ENCODE measurements around the gene KLF17. TPM values are rescaled to one million over a fixed set of nuclear protein-coding genes. Genes with fewer than 3 reads are reported as not detected.

Gene KLF17
- total RNA-seq, 4 donors from 2014 or later = not detected

DNA sequence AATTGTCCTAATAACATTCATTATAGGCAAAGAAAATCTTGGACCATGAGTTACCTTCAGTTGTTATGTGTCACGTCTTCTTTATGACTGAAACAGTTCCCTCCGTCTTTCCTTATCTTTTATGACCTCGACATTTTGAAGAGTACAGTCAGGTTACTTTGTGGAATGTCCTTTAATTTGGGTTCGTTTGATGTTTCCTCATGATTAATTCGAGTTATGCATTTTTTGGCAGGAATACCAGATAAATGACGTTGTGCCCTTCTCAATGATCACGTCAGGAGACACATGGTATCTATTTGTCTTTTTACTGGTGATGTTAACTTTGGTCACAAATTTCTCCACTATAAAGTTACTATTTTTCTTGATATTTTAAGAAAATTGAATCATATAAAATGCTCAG, 17.3 kb upstream of the KLF17 start:
- intact Hi-C loops (cut with DNase I; ENCODE audit: low total_unique reads) = no loop called here
- WGBS, 2 donors = 59 to 62% methylated on average over 7 of the region's 7 CpGs
- TF ChIP-seq, protein P1, sequence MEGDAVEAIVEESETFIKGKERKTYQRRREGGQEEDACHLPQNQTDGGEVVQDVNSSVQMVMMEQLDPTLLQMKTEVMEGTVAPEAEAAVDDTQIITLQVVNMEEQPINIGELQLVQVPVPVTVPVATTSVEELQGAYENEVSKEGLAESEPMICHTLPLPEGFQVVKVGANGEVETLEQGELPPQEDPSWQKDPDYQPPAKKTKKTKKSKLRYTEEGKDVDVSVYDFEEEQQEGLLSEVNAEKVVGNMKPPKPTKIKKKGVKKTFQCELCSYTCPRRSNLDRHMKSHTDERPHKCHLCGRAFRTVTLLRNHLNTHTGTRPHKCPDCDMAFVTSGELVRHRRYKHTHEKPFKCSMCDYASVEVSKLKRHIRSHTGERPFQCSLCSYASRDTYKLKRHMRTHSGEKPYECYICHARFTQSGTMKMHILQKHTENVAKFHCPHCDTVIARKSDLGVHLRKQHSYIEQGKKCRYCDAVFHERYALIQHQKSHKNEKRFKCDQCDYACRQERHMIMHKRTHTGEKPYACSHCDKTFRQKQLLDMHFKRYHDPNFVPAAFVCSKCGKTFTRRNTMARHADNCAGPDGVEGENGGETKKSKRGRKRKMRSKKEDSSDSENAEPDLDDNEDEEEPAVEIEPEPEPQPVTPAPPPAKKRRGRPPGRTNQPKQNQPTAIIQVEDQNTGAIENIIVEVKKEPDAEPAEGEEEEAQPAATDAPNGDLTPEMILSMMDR (IDR thresholded peaks at IDR 0.05) = no peak
- no peak for TF ChIP-seq POLR2A (IDR thresholded peaks at IDR 0.05)
- H3K4me3 ChIP-seq (ENCODE audit: low read depth, poor library complexity, severe bottlenecking) = no peak overlapping the region
- no peak for DNase-seq (ENCODE audit: low spot score in 2 of 2)

- TF ChIP-seq, protein P1 (IDR thresholded peaks at IDR 0.05) = no peak
- TF ChIP-seq POLR2A (IDR thresholded peaks at IDR 0.05) = no peak
- H3K4me3 ChIP-seq (ENCODE audit: low read depth, poor library complexity, severe bottlenecking) = no peak overlapping the region
- no peak for DNase-seq (ENCODE audit: low spot score in 2 of 2)
- intact Hi-C loops (cut with DNase I; ENCODE audit: low total_unique reads) = no loop called here
- WGBS, 2 donors = 63 to 72% methylated on average over 40 to 43 of the region's 46 CpGs
Observed at GRCh38 chr1:44103270-44104131, 15.1 kb upstream of the KLF17 start.

- no peak overlapping the region for H3K4me3 ChIP-seq (ENCODE audit: low read depth, poor library complexity, severe bottlenecking)
- no peak for DNase-seq (ENCODE audit: low spot score in 2 of 2)
- WGBS, 2 donors = 76 to 81% methylated on average over 3 of the region's 3 CpGs
- intact Hi-C loops (cut with DNase I; ENCODE audit: low total_unique reads) = no loop called here
- no peak for TF ChIP-seq POLR2A (IDR thresholded peaks at IDR 0.05)
- TF ChIP-seq, protein P1 (IDR thresholded peaks at IDR 0.05) = no peak
Observed at GRCh38 chr1:44105810-44106209, 12.8 kb upstream of the KLF17 start.

- intact Hi-C loops (cut with DNase I; ENCODE audit: low total_unique reads) = no loop called here
- H3K4me3 ChIP-seq (ENCODE audit: low read depth, poor library complexity, severe bottlenecking) = no peak overlapping the region
- TF ChIP-seq, protein P1 (IDR thresholded peaks at IDR 0.05) = no peak
- no peak for TF ChIP-seq POLR2A (IDR thresholded peaks at IDR 0.05)
- WGBS, 2 donors = 84 to 93% methylated on average over 1 of the region's 1 CpG
- no peak for DNase-seq (ENCODE audit: low spot score in 2 of 2)
Observed at GRCh38 chr1:44108241-44108640, 10.4 kb upstream of the KLF17 start.

GRCh38 chr1:44108971-44109370, 9.7 kb upstream of the KLF17 start:
- H3K4me3 ChIP-seq (ENCODE audit: low read depth, poor library complexity, severe bottlenecking) = no peak overlapping the region
- intact Hi-C loops (cut with DNase I; ENCODE audit: low total_unique reads) = no loop called here
- 95 to 96% methylated on average over 1 of the region's 1 CpG for WGBS, 2 donors

More at GRCh38 chr1:44108971-44109370, 9.7 kb upstream of the KLF17 start:
- DNase-seq (ENCODE audit: low spot score in 2 of 2) = no peak
- TF ChIP-seq POLR2A (IDR thresholded peaks at IDR 0.05) = no peak
- TF ChIP-seq, protein P1 (IDR thresholded peaks at IDR 0.05) = no peak

Data from lower leg skin (tissue), 4 donors.